Lung (tissue), 12 donors: ENCODE measurements around the gene SH3GLB1. TPM values are rescaled to one million over a fixed set of nuclear protein-coding genes. Genes with fewer than 3 reads are reported as not detected.

ENCODE experiments used
- ATAC-seq: fragments of 200-7000 bp; cut with Tn5 transposase; one replicate; pipeline ENCODE4 v1.9.1; 2020; ENCODE audit warnings: moderate number of reproducible peaks; ENCODE audit not compliant: insufficient read depth, low FRiP score
- DNase-seq, 3 donors: peaks; one replicate each; pipeline ENCODE4 v3.0.0-alpha.2; 2013 to 2017
- H3K27ac ChIP-seq, 2 donors: one replicate each; pipeline ENCODE4 v1.5.1; 2013; ENCODE audit warnings: mild to moderate bottlenecking in 2 of 2, moderate library complexity in 2 of 2, control low read depth in 1 of 2, inconsistent platforms in 1 of 2, low read depth in 1 of 2, low read length in 1 of 2
- H3K27me3 ChIP-seq, 3 donors: one replicate each; pipeline ENCODE4 v1.5.1; 2013; ENCODE audit warnings: low read length in 2 of 3; ENCODE audit not compliant: control insufficient read depth in 3 of 3, insufficient read depth in 3 of 3
- H3K36me3 ChIP-seq, 4 donors: one replicate each; pipeline ENCODE4 v1.5.1; 2013; ENCODE audit warnings: low read length in 4 of 4, mild to moderate bottlenecking in 1 of 4, moderate library complexity in 1 of 4; ENCODE audit not compliant: control insufficient read depth in 4 of 4, insufficient read depth in 4 of 4
- H3K4me1 ChIP-seq, 5 donors: one replicate each; pipeline ENCODE4 v1.5.1; 2013; ENCODE audit warnings: low read length in 5 of 5, mild to moderate bottlenecking in 2 of 5, moderate library complexity in 1 of 5; ENCODE audit not compliant: control insufficient read depth in 5 of 5, insufficient read depth in 5 of 5
- H3K4me3 ChIP-seq: one replicate; pipeline ENCODE4 v1.5.1; 2013; ENCODE audit warnings: mild to moderate bottlenecking, control low read depth, moderate library complexity
- H3K9ac ChIP-seq, 2 donors: one replicate each; pipeline ENCODE4 v1.5.1; 2013; ENCODE audit warnings: low read length in 2 of 2, control low read depth in 1 of 2; ENCODE audit not compliant: insufficient read depth in 1 of 2
- H3K9me3 ChIP-seq, 4 donors: one replicate each; pipeline ENCODE4 v1.5.1; 2013; ENCODE audit warnings: low read length in 3 of 4, mild to moderate bottlenecking in 1 of 4, moderate library complexity in 1 of 4; ENCODE audit not compliant: control insufficient read depth in 4 of 4, insufficient read depth in 3 of 4
- WGBS, 2 donors: extraction: QIAGEN DNeasy Blood & Tissue Kit; methylation state at CpG; one replicate each; pipeline ENCODE4 v1.1.7; 2013; 5-methylcytosine and 5-hydroxymethylcytosine counted together
- polyA plus RNA-seq, 2 donors: library from polyadenylated mRNA; stranded (reverse); fragments of 200-250 nt; gene quantifications; one replicate each; pipeline ENCODE4 v1.2.1, GENCODE V29; 2013
- total RNA-seq, 2 donors: library from RNA; depleted of rRNA in 1 of 2; stranded (reverse); fragments of >200 nt in 1 of 2; gene quantifications; one replicate each; pipeline ENCODE4 v1.2.1, GENCODE V29; 2014 to 2021
- TF ChIP-seq, protein P1 (sequence below): IDR thresholded peaks from 2 replicates; pipeline ENCODE4 v1.5.1; 2012; ENCODE audit warnings: mild to moderate bottlenecking; ENCODE audit errors: control extremely low read depth, extremely low read depth
- donor health status: control.
- donor health status: control.
- donor health status: Bipolar disorder and iron deficiency.
- donor health status: healthy.
- donor health status: DM: yes; HTN: yes; CAD: no.

SH3GLB1 gene
- total and polyA plus RNA-seq, 4 donors = 26.9 to 81.0 (median 69.5) TPM

DNA sequence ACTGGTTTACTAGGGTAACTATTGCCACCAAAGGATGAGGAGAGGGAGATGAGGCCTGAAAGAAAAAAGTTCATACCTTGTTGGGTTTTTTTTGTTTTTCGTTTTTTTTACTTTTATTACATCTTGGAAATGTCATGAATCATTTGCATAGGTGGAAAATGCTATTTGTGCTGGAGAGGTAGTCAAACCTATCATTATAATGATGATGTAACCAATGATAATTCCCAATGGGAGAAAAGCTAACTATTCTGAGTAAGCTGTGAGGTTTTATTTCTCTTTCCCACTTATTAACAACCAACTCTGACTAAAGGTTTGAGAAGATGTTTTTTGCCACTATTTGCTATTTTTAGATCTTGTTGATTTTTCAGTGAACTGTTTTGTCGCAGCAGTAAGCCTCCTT lies 29.0 kb downstream of the SH3GLB1 start:
- Histone ChIP-seq H3K4me3 (no peak overlapping the region), H3K9ac (no peak overlapping the region), H3K27ac (no peak overlapping the region), H3K9me3 (no peaks in the 10 kb centered on the region), H3K4me1 (peaks cover 0 to 4% (median 0%) of the 10 kb centered on the region in 5 donors), H3K27me3 (no peaks in the 10 kb centered on the region), H3K36me3 (peaks cover 15 to 50% (median 34%) of the 10 kb centered on the region in 4 donors)
- 36 to 44% methylated on average over 2 of the region's 2 CpGs for WGBS, 2 donors
- TF ChIP-seq, protein P1, sequence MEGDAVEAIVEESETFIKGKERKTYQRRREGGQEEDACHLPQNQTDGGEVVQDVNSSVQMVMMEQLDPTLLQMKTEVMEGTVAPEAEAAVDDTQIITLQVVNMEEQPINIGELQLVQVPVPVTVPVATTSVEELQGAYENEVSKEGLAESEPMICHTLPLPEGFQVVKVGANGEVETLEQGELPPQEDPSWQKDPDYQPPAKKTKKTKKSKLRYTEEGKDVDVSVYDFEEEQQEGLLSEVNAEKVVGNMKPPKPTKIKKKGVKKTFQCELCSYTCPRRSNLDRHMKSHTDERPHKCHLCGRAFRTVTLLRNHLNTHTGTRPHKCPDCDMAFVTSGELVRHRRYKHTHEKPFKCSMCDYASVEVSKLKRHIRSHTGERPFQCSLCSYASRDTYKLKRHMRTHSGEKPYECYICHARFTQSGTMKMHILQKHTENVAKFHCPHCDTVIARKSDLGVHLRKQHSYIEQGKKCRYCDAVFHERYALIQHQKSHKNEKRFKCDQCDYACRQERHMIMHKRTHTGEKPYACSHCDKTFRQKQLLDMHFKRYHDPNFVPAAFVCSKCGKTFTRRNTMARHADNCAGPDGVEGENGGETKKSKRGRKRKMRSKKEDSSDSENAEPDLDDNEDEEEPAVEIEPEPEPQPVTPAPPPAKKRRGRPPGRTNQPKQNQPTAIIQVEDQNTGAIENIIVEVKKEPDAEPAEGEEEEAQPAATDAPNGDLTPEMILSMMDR = no peak
- ATAC-seq (no peak), DNase-seq (no peak)

DNA sequence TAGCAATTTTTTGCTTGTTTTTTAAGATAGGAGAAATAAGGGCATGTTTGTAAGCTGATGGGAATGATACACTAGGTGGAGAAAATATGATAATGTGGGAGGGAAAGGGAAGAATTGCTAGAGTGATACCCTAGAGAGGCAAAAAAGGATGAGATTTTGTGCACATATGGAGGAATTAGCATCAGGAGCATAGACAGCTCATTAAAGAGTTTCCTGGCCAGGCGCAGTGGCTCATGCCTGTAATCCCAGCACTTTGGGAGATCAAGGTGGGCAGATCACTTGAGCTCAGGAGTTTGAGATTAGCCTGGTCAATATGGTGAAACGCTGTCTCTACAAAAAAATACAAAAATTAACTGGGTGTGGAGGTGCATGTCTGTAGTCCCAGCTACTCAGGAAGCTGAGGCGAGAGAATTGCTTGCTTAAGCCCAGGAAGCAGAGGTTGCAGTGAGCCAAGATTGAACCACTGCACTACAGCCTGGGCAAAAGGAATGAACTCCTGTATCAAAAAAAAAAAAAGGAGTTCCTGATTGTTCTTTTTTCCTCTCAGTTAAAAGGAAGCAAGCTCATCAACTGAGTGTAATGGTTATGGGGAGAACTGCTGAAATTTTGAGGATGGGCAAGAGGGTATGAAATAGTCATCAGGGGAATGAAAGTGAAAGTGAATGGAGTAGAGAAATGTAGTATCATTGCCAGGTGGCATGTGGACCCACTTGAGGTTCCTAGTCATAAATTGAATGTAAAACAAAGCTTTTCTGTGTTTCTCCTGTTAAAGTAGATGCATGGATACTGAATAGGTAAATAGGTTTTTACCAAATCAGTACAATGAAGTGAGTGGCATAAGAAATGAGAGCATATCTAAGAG lies 35.5 kb downstream of the SH3GLB1 start:
- Histone ChIP-seq H3K9ac (no peak overlapping the region), H3K27me3 (no peaks in the 10 kb centered on the region), H3K4me3 (no peak overlapping the region), H3K36me3 (peaks cover 13 to 64% (median 46%) of the 10 kb centered on the region in 4 donors), H3K4me1 (peaks cover 0 to 5% (median 0%) of the 10 kb centered on the region in 5 donors), H3K27ac (no peak overlapping the region), H3K9me3 (no peaks in the 10 kb centered on the region)
- no peak for DNase-seq
- ATAC-seq = no peak
- TF ChIP-seq, protein P1 = no peak
- 35 to 48% methylated on average over 3 of the region's 3 CpGs for WGBS, 2 donors

DNA sequence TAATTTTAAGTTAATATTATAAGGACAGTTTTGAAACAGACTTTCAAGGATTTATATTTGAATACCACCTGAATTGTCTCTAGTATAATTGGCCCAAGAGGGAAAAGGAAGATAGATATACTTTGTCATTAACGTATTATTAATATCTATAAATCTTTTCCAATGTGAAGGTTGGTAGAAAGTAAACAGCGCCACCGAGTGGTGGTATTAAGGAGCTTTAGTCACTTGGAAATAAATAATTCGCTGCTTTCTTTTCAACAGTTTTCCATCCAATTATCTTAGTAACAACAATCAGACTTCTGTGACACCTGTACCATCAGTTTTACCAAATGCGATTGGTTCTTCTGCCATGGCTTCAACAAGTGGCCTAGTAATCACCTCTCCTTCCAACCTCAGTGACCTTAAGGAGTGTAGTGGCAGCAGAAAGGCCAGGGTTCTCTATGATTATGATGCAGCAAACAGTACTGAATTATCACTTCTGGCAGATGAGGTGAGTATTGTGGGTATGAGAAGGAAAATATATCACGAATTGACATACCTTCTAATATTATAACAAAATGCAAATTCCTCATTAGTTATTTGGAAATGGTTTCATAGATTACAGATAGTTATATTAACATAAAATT lies 37.7 kb downstream of the SH3GLB1 start:
- ATAC-seq (no peak), DNase-seq (peak in 2 of 3 donors; percentile 30 to 48)
- H3K4me3 ChIP-seq = no peak overlapping the region
- peaks cover 13 to 54% (median 41%) of the 10 kb centered on the region in 4 donors for H3K36me3 ChIP-seq
- no peak overlapping the region for H3K9ac ChIP-seq
- H3K27me3 ChIP-seq = no peaks in the 10 kb centered on the region
- TF ChIP-seq, protein P1 = peak; percentile 16
- H3K9me3 ChIP-seq = no peaks in the 10 kb centered on the region
- H3K4me1 ChIP-seq = peaks cover 0 to 5% (median 0%) of the 10 kb centered on the region in 5 donors
- H3K27ac ChIP-seq = no peak overlapping the region
- WGBS, 2 donors = 60 to 74% methylated on average over 6 of the region's 6 CpGs
